ENCODE data around the gene JARID2. TPM values are rescaled to one million over a fixed set of nuclear protein-coding genes. Genes with fewer than 3 reads are reported as not detected.

The JARID2 gene
- total and polyA plus RNA-seq, 3 donors from 2014 or later: 36.1 to 60.8 (median 53.7) TPM

DNA sequence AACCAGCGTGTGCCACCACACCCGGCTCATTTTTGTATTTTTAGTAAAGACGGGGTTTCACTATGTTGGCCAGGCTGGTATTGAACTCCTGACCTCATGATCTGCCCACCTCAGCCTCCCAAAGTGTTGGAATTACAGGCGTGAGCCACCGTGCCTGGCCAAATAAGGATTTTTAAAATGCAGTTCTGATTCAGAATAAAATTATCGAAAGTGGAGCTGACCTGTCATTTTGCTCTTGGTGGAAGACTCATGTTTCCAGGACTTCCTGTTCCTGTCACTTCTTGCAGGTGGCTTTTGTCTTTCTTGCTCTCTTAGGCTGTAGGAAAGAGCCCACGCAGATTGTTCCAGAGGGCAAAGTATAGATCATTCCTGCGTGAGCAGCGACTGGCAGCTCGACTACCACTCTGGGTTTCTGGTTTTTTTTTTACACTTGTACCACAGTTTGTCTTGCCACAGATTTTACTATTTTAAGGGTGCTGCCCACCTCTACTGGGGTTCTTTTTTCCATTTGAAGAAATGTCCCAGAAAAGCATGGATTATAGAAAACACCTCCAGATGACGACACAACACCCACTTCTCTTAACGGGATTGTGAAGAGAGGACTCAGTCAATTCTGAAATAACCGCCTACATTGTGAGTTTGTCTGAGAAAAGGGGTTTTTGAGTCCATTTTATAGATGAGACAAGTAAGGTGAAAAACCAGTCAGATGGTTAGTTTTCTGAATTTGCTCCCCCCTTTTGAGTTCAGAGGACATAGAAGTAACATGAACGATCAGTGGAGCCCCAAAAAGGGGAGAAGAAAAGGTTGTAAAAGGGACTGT lies 7.5 kb downstream of the JARID2 start:
- intact Hi-C loops (cut with DNase I; ENCODE audit: low total_unique reads): no loop called here
- H3K4me1 ChIP-seq: peaks cover 28% of the 10 kb centered on the region
- no peaks in the 10 kb centered on the region for H3K27me3 ChIP-seq

DNA sequence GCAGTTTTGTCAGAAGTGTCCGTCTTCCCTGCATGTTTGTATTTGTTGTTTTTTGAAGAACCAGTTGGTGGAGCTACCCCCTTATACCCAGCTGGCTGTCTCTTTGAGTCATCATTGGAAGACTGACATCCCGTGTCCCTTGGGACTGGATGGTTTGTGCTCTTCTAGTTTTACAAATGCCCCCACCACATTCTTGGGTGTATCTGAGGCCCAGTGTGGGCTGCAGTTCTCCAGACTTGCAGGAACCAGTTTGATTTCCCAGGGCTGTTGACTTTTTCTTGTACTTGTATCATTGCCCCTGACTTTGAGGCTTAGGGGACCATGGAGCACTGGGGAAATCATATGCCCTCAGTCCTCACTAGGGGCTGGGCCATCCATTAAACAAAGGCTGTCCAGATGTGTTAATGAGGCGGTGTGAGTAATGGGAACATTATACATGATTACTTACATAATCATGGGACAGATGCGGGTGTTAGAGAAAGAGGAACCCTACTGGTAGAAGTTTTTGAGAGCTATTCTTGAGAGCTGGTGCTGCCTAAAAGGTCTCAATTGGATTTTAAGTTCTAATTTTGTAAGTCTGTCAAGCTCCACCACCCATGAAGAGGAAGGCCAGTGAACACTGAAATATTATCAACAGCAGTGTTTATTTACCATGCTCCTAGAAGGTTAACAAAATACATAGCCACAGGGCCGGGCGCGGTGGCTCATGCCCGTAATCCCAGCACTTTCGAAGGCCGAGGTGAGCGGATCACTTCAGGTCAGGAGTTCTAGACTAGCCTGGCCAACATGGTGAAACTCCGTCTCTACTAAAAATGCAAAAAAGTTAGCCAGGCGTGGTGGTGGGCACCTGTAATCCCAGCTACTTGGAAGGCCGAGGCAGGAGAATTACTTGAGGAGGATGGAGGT lies 8.5 kb downstream of the JARID2 start:
- Histone ChIP-seq H3K4me3 (no peak overlapping the region), H3K9me3 (no peaks in the 10 kb centered on the region), H3K27me3 (no peaks in the 10 kb centered on the region), H3K36me3 (ENCODE audit: low read depth, missing control alignments) (no peaks in the 10 kb centered on the region), H3K4me1 (peaks cover 36% of the 10 kb centered on the region), H3K27ac (no peak overlapping the region)
- no peak for DNase-seq
- no peak for TF ChIP-seq POLR2A (IDR thresholded peaks at IDR 0.05)
- TF ChIP-seq, protein P1, sequence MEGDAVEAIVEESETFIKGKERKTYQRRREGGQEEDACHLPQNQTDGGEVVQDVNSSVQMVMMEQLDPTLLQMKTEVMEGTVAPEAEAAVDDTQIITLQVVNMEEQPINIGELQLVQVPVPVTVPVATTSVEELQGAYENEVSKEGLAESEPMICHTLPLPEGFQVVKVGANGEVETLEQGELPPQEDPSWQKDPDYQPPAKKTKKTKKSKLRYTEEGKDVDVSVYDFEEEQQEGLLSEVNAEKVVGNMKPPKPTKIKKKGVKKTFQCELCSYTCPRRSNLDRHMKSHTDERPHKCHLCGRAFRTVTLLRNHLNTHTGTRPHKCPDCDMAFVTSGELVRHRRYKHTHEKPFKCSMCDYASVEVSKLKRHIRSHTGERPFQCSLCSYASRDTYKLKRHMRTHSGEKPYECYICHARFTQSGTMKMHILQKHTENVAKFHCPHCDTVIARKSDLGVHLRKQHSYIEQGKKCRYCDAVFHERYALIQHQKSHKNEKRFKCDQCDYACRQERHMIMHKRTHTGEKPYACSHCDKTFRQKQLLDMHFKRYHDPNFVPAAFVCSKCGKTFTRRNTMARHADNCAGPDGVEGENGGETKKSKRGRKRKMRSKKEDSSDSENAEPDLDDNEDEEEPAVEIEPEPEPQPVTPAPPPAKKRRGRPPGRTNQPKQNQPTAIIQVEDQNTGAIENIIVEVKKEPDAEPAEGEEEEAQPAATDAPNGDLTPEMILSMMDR (IDR thresholded peaks at IDR 0.05): no peak
- intact Hi-C loops (cut with DNase I; ENCODE audit: low total_unique reads): no loop called here
- WGBS, 2 donors: 90 to 91% methylated on average over 14 of the region's 14 CpGs

More for the DNA sequence above, 7.5 kb downstream of the JARID2 start:
- TF ChIP-seq, protein P1 (IDR thresholded peaks at IDR 0.05): no peak
- TF ChIP-seq POLR2A (IDR thresholded peaks at IDR 0.05): no peak
- Histone ChIP-seq H3K9me3 (no peaks in the 10 kb centered on the region), H3K4me3 (no peak overlapping the region), H3K36me3 (ENCODE audit: low read depth, missing control alignments) (no peaks in the 10 kb centered on the region), H3K27ac (no peak overlapping the region)
- no peak for DNase-seq
- 73 to 87% methylated on average over 14 of the region's 14 CpGs for WGBS, 2 donors

DNA sequence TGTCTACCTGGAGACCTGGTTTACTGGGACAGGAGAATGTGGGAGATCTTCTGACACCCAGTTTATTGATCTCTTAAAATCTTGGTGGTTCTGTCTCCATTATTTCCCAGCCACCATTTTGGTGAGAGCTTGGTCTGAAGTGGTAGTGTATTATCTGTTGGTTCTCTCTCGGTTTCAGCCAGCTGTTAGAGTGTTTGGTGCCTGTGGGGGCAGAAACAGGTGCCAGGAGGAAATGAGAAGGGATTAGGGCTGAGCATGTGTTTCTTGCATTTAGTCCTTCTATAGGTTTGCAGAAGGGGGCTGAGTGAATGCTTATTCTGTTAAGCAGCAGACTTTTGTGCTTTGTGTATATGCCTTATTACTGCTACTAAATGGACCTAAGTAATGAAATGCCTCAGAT lies 9.6 kb downstream of the JARID2 start:
- WGBS, 2 donors: 63 to 85% methylated on average over 1 of the region's 1 CpG
- peaks cover 45% of the 10 kb centered on the region for H3K4me1 ChIP-seq
- H3K27me3 ChIP-seq: no peaks in the 10 kb centered on the region
- DNase-seq: no peak
- no peak overlapping the region for H3K27ac ChIP-seq
- TF ChIP-seq, protein P1 (IDR thresholded peaks at IDR 0.05): no peak
- TF ChIP-seq POLR2A (IDR thresholded peaks at IDR 0.05): no peak
- no peak overlapping the region for H3K4me3 ChIP-seq
- no peaks in the 10 kb centered on the region for H3K9me3 ChIP-seq
- intact Hi-C loops (cut with DNase I; ENCODE audit: low total_unique reads): no loop called here
- no peaks in the 10 kb centered on the region for H3K36me3 ChIP-seq (ENCODE audit: low read depth, missing control alignments)

DNA sequence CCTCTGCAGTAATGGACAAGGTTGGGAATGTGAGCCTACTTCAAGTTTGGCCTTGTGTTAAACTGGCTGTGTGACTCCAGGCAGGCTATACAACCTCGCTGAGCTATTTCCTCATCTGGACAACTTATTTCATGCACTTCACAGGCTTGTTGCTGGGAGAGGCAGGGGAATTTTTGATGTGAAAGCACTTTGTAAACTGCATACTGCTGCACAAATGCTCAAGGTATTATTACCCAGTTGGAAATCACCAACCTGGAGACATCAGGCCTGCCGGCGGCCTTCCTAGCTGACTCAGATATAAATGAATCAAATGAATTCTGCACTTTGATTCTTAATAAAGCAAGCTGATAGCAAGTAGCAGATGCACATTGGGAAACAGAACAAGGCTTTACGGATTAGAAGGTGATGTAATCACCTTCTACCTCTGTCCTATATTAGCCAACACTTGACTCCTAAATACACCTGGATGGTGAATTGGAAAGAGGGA lies 10.1 kb downstream of the JARID2 start:
- no peak overlapping the region for H3K4me3 ChIP-seq
- peaks cover 50% of the 10 kb centered on the region for H3K4me1 ChIP-seq
- H3K9me3 ChIP-seq: no peaks in the 10 kb centered on the region
- H3K27me3 ChIP-seq: no peaks in the 10 kb centered on the region
- intact Hi-C loops (cut with DNase I; ENCODE audit: low total_unique reads): no loop called here
- WGBS, 2 donors: 77 to 84% methylated on average over 4 of the region's 4 CpGs
- no peak for TF ChIP-seq POLR2A (IDR thresholded peaks at IDR 0.05)
- TF ChIP-seq, protein P1 (IDR thresholded peaks at IDR 0.05): no peak
- H3K36me3 ChIP-seq (ENCODE audit: low read depth, missing control alignments): no peaks in the 10 kb centered on the region
- no peak for DNase-seq
- H3K27ac ChIP-seq: peak overlapping the region in 1 of 2 donors; percentile 55

All from testis (tissue), 3 donors.